SK-N-SH treated with all-trans-retinoic acid at 6 μM for 48 hours (cell line): ENCODE measurements around the gene RBM18.

Source experiments
- ATAC-seq: fragments of 200-7000 bp; cut with Tn5 transposase; 3 replicates; pipeline ENCODE4 v1.9.1; 2020; ENCODE audit warnings: mild to moderate bottlenecking, moderate library complexity
- ARNTL ChIP-seq: fragments of 450-650 bp; formaldehyde crosslinking; IDR thresholded peaks from 2 replicates; pipeline ENCODE4 v1.5.0; 2020; ENCODE audit warnings: low read depth, mild to moderate bottlenecking, moderate library complexity, borderline replicate concordance
- BACH2 ChIP-seq: fragments of 250-450 bp; sonication (Bioruptor Pico); IDR thresholded peaks from 2 replicates; pipeline ENCODE4 v1.9.0; 2021; ENCODE audit warnings: mild to moderate bottlenecking, borderline replicate concordance
- CREB5 ChIP-seq: fragments of 250-450 bp; sonication (Bioruptor Pico); IDR thresholded peaks from 2 replicates; pipeline ENCODE4 v1.5.1; 2020; ENCODE audit warnings: low read depth, mild to moderate bottlenecking, moderate library complexity
- CSRNP3 ChIP-seq: fragments of 250-450 bp; sonication (Bioruptor Pico); IDR thresholded peaks from 2 replicates; pipeline ENCODE4 v1.5.1; 2021; ENCODE audit warnings: mild to moderate bottlenecking, moderate library complexity
- GLIS3 ChIP-seq: fragments of 250-450 bp; sonication (Bioruptor Pico); IDR thresholded peaks from 2 replicates; pipeline ENCODE4 v1.5.0; 2020; ENCODE audit warnings: mild to moderate bottlenecking, moderate library complexity
- ISL1 ChIP-seq: fragments of 250-450 bp; sonication (Bioruptor Pico); IDR thresholded peaks from 2 replicates; pipeline ENCODE4 v2.1.2; 2022; ENCODE audit warnings: mild to moderate bottlenecking, moderate library complexity
- OSR1 ChIP-seq: fragments of 250-450 bp; sonication (Bioruptor Pico); IDR thresholded peaks from 2 replicates; pipeline ENCODE4 v1.8.0; 2022; ENCODE audit warnings: moderate library complexity, mild to moderate bottlenecking, inconsistent platforms
- POU6F1 ChIP-seq: fragments of 250-450 bp; sonication (Bioruptor Pico); IDR thresholded peaks from 2 replicates; pipeline ENCODE4 v1.8.0; 2021; ENCODE audit warnings: low read depth, mild to moderate bottlenecking, moderate library complexity, borderline replicate concordance
- RARB ChIP-seq: fragments of 250-450 bp; sonication (Bioruptor Pico); IDR thresholded peaks from 2 replicates; pipeline ENCODE4 v1.8.0; 2021; ENCODE audit warnings: mild to moderate bottlenecking, moderate library complexity
- SNAI2 ChIP-seq: fragments of 250-450 bp; sonication (Bioruptor Pico); IDR thresholded peaks from 2 replicates; pipeline ENCODE4 v1.5.0; 2020; ENCODE audit warnings: mild to moderate bottlenecking, moderate library complexity
- TCF4 ChIP-seq: fragments of 250-450 bp; sonication (Bioruptor Pico); IDR thresholded peaks from 2 replicates; pipeline ENCODE4 v1.8.0; 2021; ENCODE audit warnings: mild to moderate bottlenecking, moderate library complexity, borderline replicate concordance
- TOX ChIP-seq: fragments of 250-450 bp; sonication (Bioruptor Pico); IDR thresholded peaks from 2 replicates; pipeline ENCODE4 v1.8.0; 2021; ENCODE audit warnings: mild to moderate bottlenecking, moderate library complexity, borderline replicate concordance
- TSHZ2 ChIP-seq: fragments of 250-450 bp; sonication (Bioruptor Pico); IDR thresholded peaks from 2 replicates; pipeline ENCODE4 v1.5.0; 2020; ENCODE audit warnings: mild to moderate bottlenecking, moderate library complexity
- ZFP3 ChIP-seq: fragments of 250-450 bp; sonication (Bioruptor Pico); IDR thresholded peaks from 2 replicates; pipeline ENCODE4 v1.5.0; 2020; ENCODE audit warnings: mild to moderate bottlenecking, moderate library complexity
- ZFP30 ChIP-seq: fragments of 450-650 bp; formaldehyde crosslinking; IDR thresholded peaks from 2 replicates; pipeline ENCODE4 v1.5.0; 2022; ENCODE audit warnings: mild to moderate bottlenecking, moderate library complexity
- ZNF565 ChIP-seq: fragments of 450-650 bp; formaldehyde crosslinking; conservative IDR thresholded peaks from 2 replicates; pipeline ENCODE4 v1.5.0; 2020; ENCODE audit warnings: low read depth, mild to moderate bottlenecking, moderate library complexity
- ZNF70 ChIP-seq: fragments of 450-650 bp; formaldehyde crosslinking; IDR thresholded peaks from 2 replicates; pipeline ENCODE4 v1.5.0; 2020; ENCODE audit warnings: mild to moderate bottlenecking, moderate library complexity
- ZNF8 ChIP-seq: fragments of 450-650 bp; formaldehyde crosslinking; IDR thresholded peaks from 2 replicates; pipeline ENCODE4 v1.5.0; 2020; ENCODE audit warnings: mild to moderate bottlenecking, moderate library complexity
- TF ChIP-seq, protein P1 (sequence below): fragments of 250-450 bp; sonication (Bioruptor Pico); IDR thresholded peaks from 2 replicates; pipeline ENCODE4 v1.8.0; 2020; ENCODE audit warnings: mild to moderate bottlenecking, moderate library complexity, borderline replicate concordance

Gene RBM18

DNA sequence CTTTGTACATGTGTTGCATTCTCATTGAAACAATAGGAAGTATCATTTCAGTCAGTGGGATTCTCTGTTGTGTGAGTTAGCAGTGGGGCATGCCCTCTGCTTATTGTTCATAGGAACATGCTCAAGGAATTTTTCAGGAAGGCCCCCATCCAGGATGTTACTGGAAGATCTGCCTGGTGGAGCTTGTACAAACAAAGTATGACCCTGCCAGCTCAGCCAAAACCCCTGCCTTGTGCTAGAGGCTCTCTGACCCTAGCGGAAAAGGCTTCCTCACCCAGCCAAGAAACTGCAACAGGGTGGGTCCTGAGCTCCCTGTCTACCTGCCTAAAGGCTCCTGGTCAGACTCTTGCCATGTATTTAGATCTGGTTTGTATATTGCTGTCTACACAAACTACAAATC is 43.3 kb upstream of the RBM18 start:
- no peak for ATAC-seq
- TF ChIP-seq, protein P1, sequence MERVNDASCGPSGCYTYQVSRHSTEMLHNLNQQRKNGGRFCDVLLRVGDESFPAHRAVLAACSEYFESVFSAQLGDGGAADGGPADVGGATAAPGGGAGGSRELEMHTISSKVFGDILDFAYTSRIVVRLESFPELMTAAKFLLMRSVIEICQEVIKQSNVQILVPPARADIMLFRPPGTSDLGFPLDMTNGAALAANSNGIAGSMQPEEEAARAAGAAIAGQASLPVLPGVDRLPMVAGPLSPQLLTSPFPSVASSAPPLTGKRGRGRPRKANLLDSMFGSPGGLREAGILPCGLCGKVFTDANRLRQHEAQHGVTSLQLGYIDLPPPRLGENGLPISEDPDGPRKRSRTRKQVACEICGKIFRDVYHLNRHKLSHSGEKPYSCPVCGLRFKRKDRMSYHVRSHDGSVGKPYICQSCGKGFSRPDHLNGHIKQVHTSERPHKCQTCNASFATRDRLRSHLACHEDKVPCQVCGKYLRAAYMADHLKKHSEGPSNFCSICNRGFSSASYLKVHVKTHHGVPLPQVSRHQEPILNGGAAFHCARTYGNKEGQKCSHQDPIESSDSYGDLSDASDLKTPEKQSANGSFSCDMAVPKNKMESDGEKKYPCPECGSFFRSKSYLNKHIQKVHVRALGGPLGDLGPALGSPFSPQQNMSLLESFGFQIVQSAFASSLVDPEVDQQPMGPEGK = no peak
- TF ChIP-seq OSR1 (no peak), ARNTL (CRISPR knock-in tag) (no peak), RARB (CRISPR knock-in tag) (no peak), CREB5 (CRISPR knock-in tag) (no peak), GLIS3 (CRISPR knock-in tag) (no peak), POU6F1 (CRISPR knock-in tag) (no peak), ZFP30 (CRISPR knock-in tag) (no peak), CSRNP3 (CRISPR knock-in tag) (no peak), BACH2 (no peak), ISL1 (CRISPR knock-in tag) (no peak), ZNF70 (CRISPR knock-in tag) (no peak), TSHZ2 (CRISPR knock-in tag) (no peak), TOX (no peak), ZNF8 (no peak), ZFP3 (CRISPR knock-in tag) (no peak), SNAI2 (CRISPR knock-in tag) (no peak)

- TF ChIP-seq ZNF565 (CRISPR knock-in tag) (no peak), OSR1 (no peak), TSHZ2 (CRISPR knock-in tag) (no peak), RARB (CRISPR knock-in tag) (no peak), SNAI2 (CRISPR knock-in tag) (no peak), ZFP3 (CRISPR knock-in tag) (no peak), BACH2 (no peak), TCF4 (no peak), ZFP30 (CRISPR knock-in tag) (no peak), TOX (no peak), CSRNP3 (CRISPR knock-in tag) (no peak), ZNF70 (CRISPR knock-in tag) (no peak)
- TF ChIP-seq, protein P1 = no peak
- TF ChIP-seq, all 23 proteins: peak for 0
- no peak for ATAC-seq
Measured at GRCh38 chr9:122307061-122307460, 42.4 kb upstream of the RBM18 start.
